RKO (cell line): ENCODE measurements around the gene NR6A1.
"Not testable (repeated sequence)": the region's sequence is repeated elsewhere in the genome, so short reads cannot be mapped to it uniquely, and the experiment has no call there.

ENCODE experiments used
- DNase-seq: peaks from one replicate; pipeline ENCODE4 v3.0.0-alpha.2; 2016; ENCODE audit warnings: low spot score

NR6A1 gene

DNA sequence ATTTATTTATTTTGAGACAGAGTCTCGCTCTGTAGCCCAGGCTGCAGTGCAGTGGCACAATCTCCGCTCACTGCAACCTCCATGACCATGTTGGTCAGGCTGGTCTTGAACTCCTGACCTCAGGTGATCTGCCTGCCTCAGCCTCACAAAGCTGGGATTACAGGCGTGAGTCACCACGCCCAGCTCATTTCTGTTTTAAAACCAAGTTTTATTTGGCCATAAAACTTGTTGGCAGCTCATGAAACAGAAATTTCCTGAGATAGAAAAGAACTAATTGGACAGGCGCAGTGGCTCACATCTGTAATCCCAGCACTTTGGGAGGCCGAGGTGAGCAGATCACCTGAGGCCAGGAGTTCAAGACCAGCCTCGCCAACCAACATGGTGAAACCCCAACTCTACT is 155.3 kb downstream of the NR6A1 start:
- not testable (repeated sequence) for DNase-seq

DNA sequence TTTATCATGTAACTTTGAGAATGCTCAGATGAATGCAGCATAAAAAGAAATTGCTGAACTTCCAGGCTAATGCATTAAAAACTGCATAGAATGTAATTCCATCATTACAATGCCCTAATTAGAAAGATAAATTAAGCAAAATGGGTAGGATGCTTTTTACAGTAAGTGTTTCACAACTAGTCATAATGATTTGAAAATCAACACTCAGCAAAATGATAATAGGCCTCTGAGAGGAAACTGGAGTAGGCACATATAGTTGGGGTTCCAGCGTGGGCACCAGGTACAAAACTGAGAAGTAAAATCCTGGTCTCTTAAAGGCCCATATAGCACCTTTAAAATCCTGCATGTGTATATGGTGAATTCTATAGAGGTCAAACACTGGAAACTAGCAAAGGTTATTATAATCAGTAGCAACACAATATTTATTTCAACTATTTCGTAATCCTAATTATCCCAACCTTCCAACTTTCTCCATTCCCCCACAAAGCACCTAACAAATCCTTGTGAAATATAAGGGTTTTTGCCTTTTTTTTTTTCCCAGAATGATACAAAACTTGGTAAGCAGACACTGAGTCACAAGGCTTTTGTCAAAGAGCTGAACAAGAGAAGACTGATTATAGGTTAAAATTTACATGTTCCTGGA is 155.9 kb downstream of the NR6A1 start:
- no peak for DNase-seq

DNA sequence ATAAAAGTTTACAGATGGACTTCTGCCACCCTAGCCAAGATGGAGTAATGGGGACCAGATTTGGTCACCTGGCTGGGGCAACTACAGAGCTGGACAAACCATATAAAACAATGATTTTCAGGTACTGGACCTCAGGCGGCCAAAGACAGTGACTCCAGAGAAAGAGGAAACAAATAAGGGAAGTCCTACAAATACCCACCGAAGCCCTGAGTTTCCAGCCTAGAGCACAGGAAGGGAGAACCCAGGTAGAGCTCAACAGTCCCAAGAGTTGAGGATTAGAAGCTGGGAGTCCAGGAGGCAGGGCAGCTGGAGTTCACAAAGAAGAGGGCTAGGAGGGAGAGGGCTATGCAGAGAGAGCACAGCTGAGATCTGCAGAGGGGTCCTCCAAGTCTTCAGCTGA is 157.3 kb downstream of the NR6A1 start:
- no peak for DNase-seq

DNA sequence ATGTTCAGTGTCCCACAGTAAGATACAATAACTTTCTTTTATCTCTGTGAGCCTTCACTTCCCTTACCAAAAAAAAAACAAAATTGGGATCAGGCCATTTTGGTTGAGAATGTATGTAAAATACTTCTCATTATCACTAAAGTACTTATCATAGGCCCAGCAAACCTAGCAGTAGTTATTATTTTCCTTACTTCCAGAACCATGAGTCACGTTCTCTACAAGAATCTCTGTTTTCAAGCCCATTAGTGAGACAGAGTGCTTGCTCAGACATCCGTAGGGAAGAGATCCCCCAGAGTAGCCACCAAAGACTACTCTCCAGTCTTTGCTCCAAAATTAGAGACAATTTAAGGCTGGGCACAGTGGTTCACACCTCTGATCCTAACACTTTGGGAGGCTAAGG is 160.0 kb downstream of the NR6A1 start:
- DNase-seq: no peak

DNA sequence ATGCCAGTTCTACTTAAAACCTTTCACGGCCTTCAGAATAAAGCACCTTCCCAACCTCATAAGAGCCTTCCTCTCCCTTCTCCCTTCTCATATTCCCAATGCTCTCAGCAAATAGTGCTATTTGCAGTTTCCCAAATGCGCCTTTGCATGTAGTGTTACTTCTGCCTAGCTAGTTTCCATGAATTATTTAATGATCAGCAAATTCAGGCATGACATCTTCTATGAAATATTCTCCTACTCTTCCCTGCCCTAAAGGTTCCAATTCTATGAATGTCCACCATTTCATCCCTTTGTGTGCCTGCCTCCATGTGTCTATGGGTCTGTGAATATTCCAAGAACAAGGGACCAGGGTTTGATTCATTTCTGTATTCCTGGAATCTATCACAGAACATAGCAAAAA is 165.1 kb downstream of the NR6A1 start:
- no peak for DNase-seq

DNA sequence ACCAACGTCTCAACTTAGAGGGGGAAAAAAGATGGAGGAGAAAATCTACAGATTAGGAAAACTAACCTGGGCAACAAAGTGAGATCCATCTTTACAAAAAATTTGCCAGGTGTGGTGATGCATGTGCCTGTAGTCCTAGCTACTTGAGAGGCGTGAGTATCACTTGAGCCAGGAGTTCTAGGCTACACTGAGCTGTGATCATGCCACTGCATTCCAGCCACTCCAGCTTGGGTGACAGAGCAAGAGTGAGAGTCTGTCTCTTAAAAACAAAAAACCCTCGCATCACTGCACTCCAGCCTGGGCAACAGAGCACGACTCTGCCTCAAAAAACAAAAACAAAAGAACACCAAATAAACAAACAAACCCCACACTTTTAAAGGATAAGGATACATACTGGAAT is 165.9 kb downstream of the NR6A1 start:
- no peak for DNase-seq

DNA sequence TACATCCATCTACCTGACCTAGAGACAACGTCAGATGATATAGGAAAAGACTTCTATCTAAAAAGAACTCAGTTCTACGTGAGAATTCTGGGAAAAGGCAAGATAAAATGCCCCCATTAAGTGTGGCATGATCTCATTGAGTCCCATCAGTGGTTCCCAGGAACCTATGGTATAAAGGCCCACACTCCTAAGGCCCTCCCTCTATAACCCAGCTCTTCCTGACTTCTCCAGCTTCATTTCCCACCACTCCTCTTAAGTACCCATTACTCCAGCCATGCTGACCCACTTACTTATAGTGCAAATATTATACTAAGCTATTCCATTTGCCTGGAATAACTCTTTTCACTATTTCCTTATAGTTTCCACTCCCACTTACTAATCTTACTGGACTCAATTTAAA is 168.5 kb downstream of the NR6A1 start:
- DNase-seq: no peak

DNA sequence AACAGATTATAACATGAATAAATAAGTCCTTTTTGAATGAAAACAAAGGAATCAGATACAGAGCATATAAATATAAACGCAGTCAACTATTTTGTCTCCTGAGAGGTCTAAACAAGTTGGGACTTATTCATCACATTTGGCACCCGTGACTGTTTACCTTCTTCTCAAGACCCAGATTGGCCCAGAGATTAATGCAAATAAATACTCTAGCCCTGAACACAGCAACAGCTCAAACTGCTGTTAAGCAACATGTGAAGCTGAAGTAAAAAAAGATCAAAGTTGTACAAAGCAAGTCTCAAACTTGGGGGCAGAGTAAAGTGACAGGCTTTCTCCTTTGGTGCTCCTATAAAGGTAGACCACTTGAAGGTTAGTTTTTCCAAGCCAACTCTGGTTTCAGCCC is 168.9 kb downstream of the NR6A1 start:
- DNase-seq: no peak

DNA sequence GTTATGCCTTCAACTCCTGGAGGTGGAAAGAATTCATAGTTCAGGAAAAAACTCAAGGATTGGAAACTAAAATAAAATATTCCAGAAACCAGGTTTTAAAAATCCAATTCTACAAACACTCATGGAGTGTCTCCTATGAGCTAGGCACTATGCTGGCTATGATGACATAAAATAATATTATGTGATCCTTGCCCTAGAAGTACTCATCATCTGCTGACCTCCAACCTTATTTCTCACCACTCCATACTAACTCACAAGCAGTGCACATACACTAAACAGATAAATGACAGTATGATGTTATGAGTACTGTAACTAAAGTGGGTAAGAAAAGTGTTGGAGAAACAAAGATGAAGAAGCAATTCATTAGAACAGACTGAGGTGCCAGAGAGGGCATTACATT is 170.7 kb downstream of the NR6A1 start:
- no peak for DNase-seq

DNA sequence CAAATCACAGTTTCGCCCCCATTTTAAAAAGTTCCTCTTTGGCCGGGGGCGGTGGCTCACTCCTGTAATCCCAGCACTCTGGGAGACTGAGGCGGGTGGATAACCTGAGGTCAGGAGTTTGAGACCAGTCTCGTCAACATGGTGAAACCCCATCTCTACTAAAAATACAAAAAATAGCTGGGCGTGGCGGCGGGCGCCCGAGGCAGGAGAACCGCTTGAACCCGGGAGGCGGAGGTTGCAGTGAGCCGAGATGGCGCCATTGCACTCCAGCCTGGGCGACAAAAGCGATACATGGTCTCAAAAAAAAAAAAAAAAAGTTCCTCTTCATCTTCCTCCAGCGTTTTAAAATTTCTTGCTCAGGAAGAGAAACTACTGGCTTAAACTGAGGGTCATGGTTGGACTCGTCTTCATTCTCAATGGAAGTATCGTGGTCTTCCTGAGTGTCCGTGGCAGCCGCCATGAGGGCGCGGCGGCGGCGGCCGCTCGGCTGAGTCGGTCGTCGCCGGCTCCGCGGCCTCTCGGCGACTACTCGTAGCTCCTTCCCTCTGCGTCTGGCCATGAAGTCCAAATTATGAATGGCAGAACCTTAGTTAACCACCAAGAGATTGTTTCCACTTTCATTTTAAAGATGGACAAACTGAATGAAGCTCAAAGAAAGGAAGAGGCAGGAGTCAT is 171.9 kb downstream of the NR6A1 start:
- DNase-seq: no peak

DNA sequence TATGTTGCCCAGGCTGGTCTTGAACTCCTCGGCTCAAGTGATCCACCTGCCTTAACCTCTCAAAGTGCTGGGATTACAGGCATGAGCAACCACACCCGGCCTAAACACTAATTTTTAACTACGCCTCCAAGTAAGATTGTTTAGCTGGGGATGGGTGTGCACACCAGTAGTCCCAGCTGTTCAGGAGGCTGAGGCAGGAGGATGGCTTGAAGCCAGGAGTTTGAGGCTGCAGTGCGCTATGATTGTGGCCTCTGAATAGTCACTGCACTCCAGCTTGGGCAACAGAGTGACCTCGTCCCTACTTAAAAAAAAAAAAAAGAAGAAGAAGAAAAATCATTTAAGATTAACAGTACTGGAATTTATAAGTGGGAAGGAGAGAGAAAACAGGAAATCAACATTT is 173.1 kb downstream of the NR6A1 start:
- no peak for DNase-seq

DNA sequence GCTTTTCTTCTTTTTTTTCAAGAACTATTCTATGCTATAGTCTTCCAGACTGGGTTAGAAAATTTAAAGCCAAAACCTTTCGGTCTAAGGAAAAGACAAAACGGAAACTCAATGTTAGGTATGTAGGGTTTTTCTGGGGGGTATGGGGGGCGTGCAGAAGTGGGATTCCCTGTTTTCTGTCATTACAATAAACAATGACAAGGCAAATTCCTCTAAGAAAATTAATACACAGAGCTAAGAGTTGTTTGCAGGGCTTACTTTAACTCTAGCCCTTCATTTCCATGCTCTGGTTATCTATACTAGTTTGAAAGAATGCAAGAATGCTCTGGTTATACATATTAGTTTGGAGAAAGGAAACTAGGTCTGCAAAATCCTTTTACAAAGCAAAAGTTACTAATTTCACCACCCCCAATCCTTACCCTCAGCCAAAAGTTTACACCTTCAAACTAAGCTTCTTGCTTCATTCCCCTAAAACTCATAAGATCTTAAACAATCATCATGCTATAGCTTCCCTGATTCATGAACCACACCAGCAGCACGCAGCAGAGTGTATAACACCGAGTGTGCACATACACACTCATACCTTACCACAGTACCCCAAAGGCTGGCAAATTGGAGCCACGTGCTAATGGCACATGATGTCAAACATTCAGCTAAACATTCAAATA is 174.8 kb downstream of the NR6A1 start:
- DNase-seq: no peak

DNA sequence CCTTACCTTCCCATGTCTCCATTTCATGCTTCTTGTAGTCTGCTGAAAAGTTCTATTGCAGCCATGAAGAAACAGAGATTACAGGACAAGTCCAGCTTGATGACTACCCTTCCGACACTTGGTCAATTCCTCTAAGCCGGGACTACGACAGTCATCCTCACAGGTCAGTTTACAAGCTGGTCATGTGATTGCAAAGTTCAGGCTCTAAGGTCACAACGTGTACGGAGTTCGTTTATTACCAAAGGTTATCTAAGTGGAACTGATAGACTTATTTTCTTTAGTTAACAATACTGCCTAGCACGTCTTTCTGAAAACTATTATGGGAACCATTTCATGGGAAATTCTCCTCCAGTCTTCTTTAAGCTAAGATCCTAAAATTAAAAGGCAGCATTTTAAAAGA is 175.4 kb downstream of the NR6A1 start:
- DNase-seq: no peak

DNA sequence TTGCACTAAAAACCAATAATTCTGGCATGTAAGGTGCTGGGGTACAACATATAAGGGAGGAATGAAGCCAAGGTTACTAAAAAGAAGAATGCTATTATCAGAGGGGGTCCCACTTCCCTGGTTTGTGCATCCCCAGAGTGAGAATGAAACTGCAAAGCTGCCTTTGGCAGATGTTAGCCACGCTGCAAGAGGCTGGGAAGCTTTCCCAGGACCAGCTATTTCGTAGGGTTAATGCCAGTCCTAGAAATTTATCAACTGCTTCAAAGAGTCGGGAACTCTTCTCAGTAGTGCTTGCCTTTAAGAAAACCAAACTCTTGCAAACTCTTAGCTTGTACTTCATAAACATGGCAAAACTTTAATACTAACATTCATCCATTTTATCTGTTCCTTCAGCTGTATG is 176.4 kb downstream of the NR6A1 start:
- no peak for DNase-seq

DNA sequence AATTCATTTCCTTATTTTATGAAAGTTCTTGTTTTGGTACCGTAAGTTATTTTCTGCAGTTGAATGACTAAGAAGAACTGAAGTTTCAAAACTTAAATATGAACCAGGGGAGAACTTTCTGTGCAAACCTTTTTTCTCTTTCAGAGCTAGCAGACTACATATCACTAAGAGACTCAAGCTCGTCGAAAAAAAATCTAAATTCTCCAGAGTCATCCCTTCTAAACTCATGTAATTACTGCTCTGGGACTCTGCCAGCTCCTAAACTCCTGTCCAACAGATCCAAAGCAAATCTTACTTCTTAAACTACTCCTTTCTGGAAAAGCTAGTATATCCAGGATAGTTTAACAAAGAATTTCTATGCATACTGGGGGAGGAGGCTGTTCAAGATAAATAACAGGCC is 176.9 kb downstream of the NR6A1 start:
- DNase-seq: no peak

DNA sequence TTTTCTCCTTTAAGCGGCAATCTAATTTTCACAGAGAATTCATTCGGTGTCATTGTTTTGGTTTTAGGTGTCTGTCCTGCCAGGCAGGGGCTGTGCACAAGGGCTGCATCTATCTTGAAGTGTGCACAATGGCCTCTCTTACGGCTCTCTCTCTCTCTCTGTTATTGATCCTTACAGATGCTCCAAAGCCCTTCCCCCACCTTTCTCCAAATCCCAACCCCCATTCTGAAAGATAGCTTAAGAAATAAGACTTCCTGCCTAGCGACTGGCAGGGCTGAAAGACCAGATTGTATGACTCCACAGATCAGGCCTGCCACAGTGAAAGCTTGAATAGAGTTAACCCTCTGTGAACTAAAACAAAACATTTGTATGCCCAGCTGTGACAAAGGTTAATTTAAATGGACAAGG is 177.5 kb downstream of the NR6A1 start:
- no peak for DNase-seq

DNA sequence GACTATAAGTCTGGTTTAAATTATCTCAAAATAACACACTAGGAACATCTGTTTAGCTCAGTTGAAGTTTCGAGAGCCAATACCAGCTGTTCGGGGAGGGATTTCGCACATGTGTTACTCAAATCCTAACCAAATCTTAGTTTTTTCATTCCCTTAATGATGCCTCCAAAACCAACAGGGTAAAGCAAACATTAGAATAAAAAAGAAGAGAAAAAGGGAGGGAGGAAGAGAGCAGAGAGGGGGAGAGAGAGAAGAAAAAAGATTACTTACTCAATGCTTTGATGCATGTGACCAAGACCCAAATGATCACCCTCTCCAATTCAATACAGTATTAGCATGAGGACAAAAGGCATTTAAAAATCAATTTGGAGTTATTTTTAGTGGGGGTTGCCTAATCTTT is 177.9 kb downstream of the NR6A1 start:
- DNase-seq: no peak

DNA sequence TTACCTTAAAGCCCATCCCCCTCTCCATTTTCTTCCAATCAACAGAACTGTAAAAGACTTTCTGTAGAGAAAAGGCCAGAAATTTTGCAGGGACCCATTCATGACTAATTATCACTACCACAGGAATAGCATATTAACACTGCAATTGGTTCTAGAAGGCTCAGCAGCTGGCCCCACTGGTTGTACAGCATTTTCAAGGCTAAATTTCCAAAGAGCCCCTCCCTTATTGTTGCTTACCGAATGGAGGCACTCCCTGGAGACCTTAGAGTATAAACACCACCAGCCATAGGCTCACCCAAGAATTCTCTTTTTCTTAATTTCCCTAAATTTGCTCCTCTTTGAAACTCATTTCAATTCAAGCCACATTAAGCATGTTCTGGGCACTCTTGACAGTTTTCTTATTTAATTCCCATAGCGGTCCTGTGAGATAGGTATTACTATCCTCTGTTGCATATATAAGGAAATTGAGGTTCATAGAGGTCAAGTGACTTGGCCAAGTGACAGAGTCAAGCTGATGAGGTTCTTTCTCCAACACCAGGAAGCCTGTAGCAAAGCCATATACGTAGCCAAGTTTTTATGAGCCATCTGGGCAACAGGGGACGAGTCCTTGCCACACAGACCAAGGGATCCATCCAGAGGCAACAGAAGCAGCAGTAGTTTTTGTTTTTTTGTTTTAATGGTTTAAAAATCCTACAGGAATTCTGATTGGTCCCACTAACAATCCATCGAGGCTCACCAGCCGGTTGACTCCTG is 180.0 kb downstream of the NR6A1 start:
- no peak for DNase-seq

DNA sequence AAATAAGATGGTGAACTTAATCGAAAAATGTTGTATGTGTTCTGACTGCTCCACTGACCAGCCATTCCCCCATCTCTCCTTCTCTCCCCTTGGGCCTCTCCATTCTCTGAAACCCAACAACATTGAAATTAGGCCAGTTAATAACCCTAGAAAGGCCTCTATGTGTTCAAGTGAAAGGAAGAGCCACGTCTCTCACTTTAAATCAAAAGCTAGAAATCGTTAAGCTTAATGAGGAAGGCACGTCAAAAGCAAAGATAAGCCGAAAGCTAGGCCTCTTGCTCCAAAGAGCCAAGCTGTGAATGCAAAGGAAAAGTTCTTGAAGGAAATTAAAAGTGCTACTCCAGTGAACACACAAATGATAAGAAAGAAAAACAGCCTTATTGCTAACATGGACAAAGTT is 186.5 kb downstream of the NR6A1 start:
- no peak for DNase-seq

DNA sequence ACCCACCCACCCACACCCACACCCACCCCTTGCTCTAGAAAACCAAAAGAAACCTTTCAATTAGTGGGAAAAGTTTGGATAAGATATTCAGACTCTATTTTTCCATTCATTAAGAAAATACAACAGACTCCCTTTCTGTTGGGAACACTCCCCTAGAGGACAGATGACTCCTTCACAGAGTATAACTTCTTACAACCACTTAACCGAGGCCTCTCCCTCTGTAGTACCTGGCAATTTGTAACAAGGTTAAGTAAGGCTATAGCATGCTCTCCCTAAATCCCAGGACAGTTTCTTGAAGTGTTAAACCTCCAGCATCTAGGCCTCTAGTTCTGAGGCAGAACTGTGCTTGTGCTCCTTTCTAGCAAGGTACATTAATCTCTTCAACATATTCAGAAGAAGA is 188.0 kb downstream of the NR6A1 start:
- no peak for DNase-seq

DNA sequence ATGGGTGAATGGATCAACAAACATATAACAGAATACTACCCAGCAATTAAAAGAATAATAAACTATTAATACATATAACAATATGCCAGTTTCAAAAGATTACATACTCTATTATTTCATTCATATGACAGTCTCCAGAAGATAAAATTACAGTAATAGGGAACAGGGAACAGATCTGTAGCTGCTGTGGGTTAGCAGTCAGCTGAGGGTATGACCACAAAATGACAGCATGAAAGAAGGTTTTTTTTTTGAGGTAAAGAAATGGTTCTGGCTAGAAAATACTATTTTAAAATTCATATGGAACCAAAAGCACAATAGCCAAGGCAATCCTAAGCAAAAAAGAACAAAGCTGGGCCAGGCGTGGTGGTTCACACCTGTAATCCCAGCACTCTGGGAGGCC is 190.9 kb downstream of the NR6A1 start:
- no peak for DNase-seq

DNA sequence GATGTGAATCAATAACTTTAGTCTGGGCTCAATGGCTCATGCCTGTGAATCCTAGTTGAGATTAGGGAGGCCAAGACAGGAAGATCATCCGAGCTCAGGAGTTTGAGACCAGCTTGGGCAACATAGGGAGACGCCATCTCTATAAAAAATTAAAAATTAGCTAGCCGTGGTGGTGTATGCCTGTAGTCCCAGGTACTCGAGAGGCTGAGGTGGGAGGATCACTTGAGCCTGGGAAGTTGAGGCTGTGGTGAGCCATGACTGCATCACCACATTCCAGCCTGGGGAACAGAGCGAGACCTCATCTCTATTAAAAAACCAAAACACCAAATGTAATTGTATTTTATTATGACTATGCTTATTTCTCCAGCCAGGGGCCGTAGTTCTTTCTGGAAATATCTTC is 194.4 kb downstream of the NR6A1 start:
- DNase-seq: no peak
